Loucy (cell line): ENCODE measurements around the gene GAB2.

Source experiments
- H2AFZ ChIP-seq: fragments of 200-600 bp; sonication (generic); 2 replicates; pipeline ENCODE4 v1.6.0; 2016; ENCODE audit warnings: antibody characterized with exemption, mild to moderate bottlenecking, low read length, moderate library complexity
- H3F3A ChIP-seq: fragments of 200-600 bp; 2 replicates; pipeline ENCODE4 v1.6.0; 2016; ENCODE audit warnings: antibody characterized with exemption, low read depth, mild to moderate bottlenecking
- H3K27me3 ChIP-seq: fragments of 200-600 bp; sonication (generic); 2 replicates; pipeline ENCODE4 v1.6.1; 2014; ENCODE audit warnings: low read length, mild to moderate bottlenecking; ENCODE audit not compliant: insufficient read depth, poor library complexity, severe bottlenecking
- H3K36me3 ChIP-seq: fragments of 200-600 bp; sonication (generic); 2 replicates; pipeline ENCODE4 v1.6.1; 2016; ENCODE audit warnings: low read length; ENCODE audit not compliant: insufficient read depth
- H3K4me1 ChIP-seq: fragments of 200-600 bp; sonication (generic); 2 replicates; pipeline ENCODE4 v1.5.1; 2014; ENCODE audit warnings: low read length, mild to moderate bottlenecking; ENCODE audit not compliant: insufficient read depth, poor library complexity, severe bottlenecking
- H3K4me2 ChIP-seq: fragments of 200-600 bp; sonication (generic); 2 replicates; pipeline ENCODE4 v1.6.0; 2014; ENCODE audit warnings: antibody characterized with exemption, low read length, low read depth, mild to moderate bottlenecking; ENCODE audit not compliant: poor library complexity, severe bottlenecking
- H3K4me3 ChIP-seq: fragments of 200-600 bp; sonication (generic); 2 replicates; pipeline ENCODE4 v1.5.1; 2014; ENCODE audit warnings: low read length, mild to moderate bottlenecking, mixed read lengths; ENCODE audit not compliant: poor library complexity, severe bottlenecking
- H3K79me2 ChIP-seq: fragments of 200-600 bp; sonication (generic); 2 replicates; pipeline ENCODE4 v1.6.1; 2014; ENCODE audit warnings: low read length; ENCODE audit not compliant: insufficient read depth
- H3K9ac ChIP-seq: fragments of 200-600 bp; sonication (generic); 2 replicates; pipeline ENCODE4 v1.6.0; 2014; ENCODE audit warnings: mild to moderate bottlenecking, low read depth, low read length, moderate library complexity; ENCODE audit not compliant: poor library complexity, severe bottlenecking
- H3K9me2 ChIP-seq: fragments of 200-600 bp; sonication (generic); replicated peaks from 2 replicates; pipeline ENCODE4 v1.6.1; 2016; ENCODE audit warnings: low read depth, low read length, mixed read lengths
- H3K9me3 ChIP-seq: fragments of 200-600 bp; sonication (generic); 2 replicates; pipeline ENCODE4 v1.6.1; 2014; ENCODE audit warnings: mild to moderate bottlenecking, antibody characterized with exemption, low read length, low read depth; ENCODE audit not compliant: insufficient read depth
- H4K20me1 ChIP-seq: fragments of 200-600 bp; sonication (generic); 2 replicates; pipeline ENCODE4 v1.6.0; 2014; ENCODE audit warnings: antibody characterized with exemption, low read length, mild to moderate bottlenecking; ENCODE audit not compliant: insufficient read depth, poor library complexity, severe bottlenecking
- CTCF ChIP-seq: fragments of 200-600 bp; sonication (generic); conservative IDR thresholded peaks from 2 replicates; pipeline ENCODE4 v1.5.1; 2014; ENCODE audit warnings: mild to moderate bottlenecking, antibody characterized with exemption, low read length
- EZH2phosphoT487 ChIP-seq: fragments of 200-600 bp; IDR thresholded peaks from 2 replicates; pipeline ENCODE4 v1.6.1; 2018; ENCODE audit warnings: antibody characterized with exemption, mild to moderate bottlenecking, moderate library complexity, borderline replicate concordance

Gene GAB2

GRCh38 chr11:78339483-78339882 lies 78.1 kb downstream of the GAB2 start:
- Histone ChIP-seq H3K36me3 (no peaks in the 10 kb centered on the region), H3K79me2 (no peaks in the 10 kb centered on the region), H3K4me3 (no peak overlapping the region), H3K9me2 (no peaks in the 10 kb centered on the region), H3K9me3 (no peaks in the 10 kb centered on the region), H3F3A (no peaks in the 10 kb centered on the region), H3K4me2 (no peak overlapping the region), H3K9ac (no peak overlapping the region), H3K4me1 (no peaks in the 10 kb centered on the region), H3K27me3 (no peaks in the 10 kb centered on the region), H4K20me1 (no peaks in the 10 kb centered on the region), H2AFZ (no peak overlapping the region)
- TF ChIP-seq EZH2phosphoT487 (no peak), CTCF (no peak)

- TF ChIP-seq EZH2phosphoT487 (no peak), CTCF (no peak)
- H3K4me1 ChIP-seq, result no peaks in the 10 kb centered on the region
- H3K79me2 ChIP-seq, result no peaks in the 10 kb centered on the region
- H3K9me2 ChIP-seq, result no peaks in the 10 kb centered on the region
- no peaks in the 10 kb centered on the region for H3K27me3 ChIP-seq
- no peaks in the 10 kb centered on the region for H3F3A ChIP-seq
- no peak overlapping the region for H3K4me3 ChIP-seq
- H4K20me1 ChIP-seq, result no peaks in the 10 kb centered on the region
- H3K9me3 ChIP-seq, result no peaks in the 10 kb centered on the region
- H3K4me2 ChIP-seq, result no peak overlapping the region
- H2AFZ ChIP-seq, result no peak overlapping the region
- no peak overlapping the region for H3K9ac ChIP-seq
- no peaks in the 10 kb centered on the region for H3K36me3 ChIP-seq
Measured at GRCh38 chr11:78338702-78339101, 78.9 kb downstream of the GAB2 start.

- Histone ChIP-seq H2AFZ (no peak overlapping the region), H3K4me1 (no peaks in the 10 kb centered on the region), H3K36me3 (no peaks in the 10 kb centered on the region), H3K4me2 (no peak overlapping the region), H3K9ac (no peak overlapping the region), H3K27me3 (no peaks in the 10 kb centered on the region), H3K9me3 (no peaks in the 10 kb centered on the region), H4K20me1 (no peaks in the 10 kb centered on the region), H3K79me2 (no peaks in the 10 kb centered on the region), H3K9me2 (no peaks in the 10 kb centered on the region), H3F3A (no peaks in the 10 kb centered on the region), H3K4me3 (no peak overlapping the region)
- TF ChIP-seq EZH2phosphoT487 (no peak), CTCF (no peak)
Measured at GRCh38 chr11:78338138-78338537, 79.5 kb downstream of the GAB2 start.
